SK-N-SH (cell line): ENCODE data around the gene RAPGEF4. TPM values are rescaled to one million over a fixed set of nuclear protein-coding genes. Genes with fewer than 3 reads are reported as not detected.

Experiments
- CTCF ChIA-PET: fragments of 300-600, 350-600 bp; formaldehyde crosslinking; extraction: SDS; loops from one replicate; lab custom pipeline; 2021; lab: Yijun Ruan, JAX
- POLR2A ChIA-PET: fragments of 350-600 bp; sonication (Branson Sonifier 250); formaldehyde crosslinking; extraction: SDS; loops from one replicate; lab custom pipeline; 2020; ENCODE audit warnings: antibody characterized with exemption, inconsistent platforms; lab: Yijun Ruan, JAX
- DNase-seq: peaks from one replicate; pipeline ENCODE4 v3.0.0; 2012
- H2AFZ ChIP-seq: fragments of 200-600 bp; sonication (generic); 2 replicates; pipeline ENCODE4 v1.8.1; 2016; ENCODE audit warnings: antibody characterized with exemption, mild to moderate bottlenecking, low read depth
- H3F3A ChIP-seq: fragments of 200-600 bp; sonication (generic); replicated peaks from 2 replicates; pipeline ENCODE3; 2016; ENCODE audit warnings: antibody characterized with exemption, mild to moderate bottlenecking; ENCODE audit not compliant: insufficient read depth
- H3K27ac ChIP-seq, 2 experiments: fragments of 200-500 bp in 1 of 2; fragments of 200-600 bp in 1 of 2; sonication (Bioruptor generic) in 1 of 2; sonication (generic), shearing (Covaris generic) in 1 of 2; 2 replicates each; pipeline versions ENCODE4 v1.5.1 to v1.6.1; 2014 to 2016; ENCODE audit warnings: low read depth in 2 of 2, inconsistent platforms in 1 of 2, low read length in 1 of 2, mild to moderate bottlenecking in 1 of 2, mixed read lengths in 1 of 2
- H3K27me3 ChIP-seq: fragments of 200-600 bp; sonication (generic), shearing (Covaris generic); 2 replicates; pipeline ENCODE4 v1.6.1; 2016; ENCODE audit warnings: mixed run types; ENCODE audit not compliant: insufficient read depth
- H3K36me3 ChIP-seq, 2 experiments: fragments of 200-500 bp in 1 of 2; fragments of 200-600 bp in 1 of 2; sonication (Bioruptor generic) in 1 of 2; sonication (generic) in 1 of 2; replicated peaks in 1 of 2; 2 replicates each; pipeline versions ENCODE3 to v1.5.1; 2014 to 2016; ENCODE audit warnings: low read length in 1 of 2, mild to moderate bottlenecking in 1 of 2; ENCODE audit not compliant: insufficient read depth in 2 of 2, control insufficient read depth in 1 of 2
- H3K4me1 ChIP-seq, 2 experiments: fragments of 200-500 bp in 1 of 2; fragments of 200-600 bp in 1 of 2; sonication (Bioruptor generic) in 1 of 2; sonication (generic), shearing (Covaris generic) in 1 of 2; 2 replicates each; pipeline versions ENCODE4 v1.5.1 to v1.6.1; 2014 to 2016; ENCODE audit warnings: low read depth in 1 of 2, low read length in 1 of 2, mixed run types in 1 of 2; ENCODE audit not compliant: insufficient read depth in 2 of 2, control insufficient read depth in 1 of 2
- H3K4me2 ChIP-seq: fragments of 200-600 bp; sonication (generic), shearing (Covaris generic); 2 replicates; pipeline ENCODE4 v1.6.1; 2017; ENCODE audit warnings: mixed run types
- H3K4me3 ChIP-seq, 2 experiments: fragments of 200-500 bp in 1 of 2; fragments of 200-600 bp in 1 of 2; sonication (Bioruptor generic) in 1 of 2; sonication (generic), shearing (Covaris generic) in 1 of 2; 2 replicates each; pipeline versions ENCODE4 v1.5.1 to v1.8.1; 2014 to 2016; ENCODE audit warnings: low read depth in 2 of 2, inconsistent platforms in 1 of 2, low read length in 1 of 2, mild to moderate bottlenecking in 1 of 2, mixed read lengths in 1 of 2, moderate library complexity in 1 of 2
- H3K79me2 ChIP-seq: fragments of 200-600 bp; sonication (generic); 2 replicates; pipeline ENCODE4 v1.8.1; 2017; ENCODE audit warnings: mild to moderate bottlenecking; ENCODE audit not compliant: insufficient read depth
- H3K9ac ChIP-seq: fragments of 200-600 bp; sonication (generic); 2 replicates; pipeline ENCODE4 v1.6.1; 2017; ENCODE audit warnings: mixed run types
- H3K9me2 ChIP-seq: fragments of 200-600 bp; sonication (generic); 2 replicates; pipeline ENCODE4 v1.6.1; 2017; ENCODE audit warnings: mixed run types
- H3K9me3 ChIP-seq: fragments of 200-600 bp; sonication (generic); 2 replicates; pipeline ENCODE4 v1.6.1; 2017; ENCODE audit warnings: mixed run types, mild to moderate bottlenecking, moderate library complexity
- H4K20me1 ChIP-seq: fragments of 200-600 bp; sonication (generic); 2 replicates; pipeline ENCODE4 v1.6.1; 2017; ENCODE audit warnings: mild to moderate bottlenecking, mixed run types; ENCODE audit not compliant: insufficient read depth
- EP300 ChIP-seq, 2 experiments: IDR thresholded peaks; 2 replicates each; pipeline versions ENCODE4 v1.4.0 to v1.6.1; 2012; ENCODE audit warnings: borderline replicate concordance in 1 of 2, low read depth in 1 of 2, low read length in 1 of 2
- MEF2A ChIP-seq: IDR thresholded peaks from 2 replicates; pipeline ENCODE4 v1.4.0; 2012; ENCODE audit warnings: low read depth, borderline replicate concordance
- MXI1 ChIP-seq: IDR thresholded peaks from 2 replicates; pipeline ENCODE4 v1.6.1; 2012; ENCODE audit warnings: mild to moderate bottlenecking, low read depth, low read length, improper control_type of control experiment
- NRF1 ChIP-seq: IDR thresholded peaks from 2 replicates; pipeline ENCODE4 v1.6.1; 2012; ENCODE audit warnings: low read depth, mild to moderate bottlenecking, low read length
- PBX3 ChIP-seq: IDR thresholded peaks from 2 replicates; pipeline ENCODE4; 2012
- RAD21 ChIP-seq: IDR thresholded peaks from 2 replicates; pipeline ENCODE4 v1.6.1; 2012; ENCODE audit warnings: mild to moderate bottlenecking, low read length
- SIN3A ChIP-seq: IDR thresholded peaks from 2 replicates; pipeline ENCODE4 v1.6.1; 2012; ENCODE audit warnings: low read depth, mild to moderate bottlenecking, low read length, moderate library complexity, borderline replicate concordance
- SMC3 ChIP-seq: IDR thresholded peaks from 2 replicates; pipeline ENCODE4 v1.6.1; 2012; ENCODE audit warnings: low read depth, low read length, improper control_type of control experiment
- TAF1 ChIP-seq: IDR thresholded peaks from 2 replicates; pipeline ENCODE4 v1.6.1; 2012; ENCODE audit warnings: low read depth, mild to moderate bottlenecking, low read length, moderate library complexity, borderline replicate concordance
- TCF12 ChIP-seq: IDR thresholded peaks from 2 replicates; pipeline ENCODE4 v1.4.0; 2012
- USF1 ChIP-seq: IDR thresholded peaks from 2 replicates; pipeline ENCODE4 v1.4.0; 2012; ENCODE audit warnings: low read depth, borderline replicate concordance
- YY1 ChIP-seq: IDR thresholded peaks from 2 replicates; pipeline ENCODE4 v1.4.0; 2012; ENCODE audit warnings: low read depth, mild to moderate bottlenecking
- WGBS: methylation state at CpG from one replicate; pipeline ENCODE4 v1.1.6; 2017; ENCODE audit warnings: low lambda C conversion rate; 5-methylcytosine and 5-hydroxymethylcytosine counted together
- polyA plus RNA-seq, 3 experiments: library from polyadenylated mRNA; depleted of rRNA; stranded (reverse); fragments of >200 nt; gene quantifications; 2 replicates each; pipeline ENCODE4 v1.2.3, GENCODE V29; 2012
- TF ChIP-seq, protein P1 (sequence below): IDR thresholded peaks from 2 replicates; pipeline ENCODE4 v1.4.0; 2012; ENCODE audit warnings: low read depth
- TF ChIP-seq, protein P2 (sequence below): fragments of 200-600 bp; sonication (generic); IDR thresholded peaks from 2 replicates; pipeline ENCODE4 v1.6.1; 2017; ENCODE audit warnings: antibody characterized with exemption, mild to moderate bottlenecking, moderate library complexity

The RAPGEF4 gene
- polyA plus RNA-seq, 1 of the 3 experiments (the other 2 are of a cell fraction) = 0.30 TPM

DNA sequence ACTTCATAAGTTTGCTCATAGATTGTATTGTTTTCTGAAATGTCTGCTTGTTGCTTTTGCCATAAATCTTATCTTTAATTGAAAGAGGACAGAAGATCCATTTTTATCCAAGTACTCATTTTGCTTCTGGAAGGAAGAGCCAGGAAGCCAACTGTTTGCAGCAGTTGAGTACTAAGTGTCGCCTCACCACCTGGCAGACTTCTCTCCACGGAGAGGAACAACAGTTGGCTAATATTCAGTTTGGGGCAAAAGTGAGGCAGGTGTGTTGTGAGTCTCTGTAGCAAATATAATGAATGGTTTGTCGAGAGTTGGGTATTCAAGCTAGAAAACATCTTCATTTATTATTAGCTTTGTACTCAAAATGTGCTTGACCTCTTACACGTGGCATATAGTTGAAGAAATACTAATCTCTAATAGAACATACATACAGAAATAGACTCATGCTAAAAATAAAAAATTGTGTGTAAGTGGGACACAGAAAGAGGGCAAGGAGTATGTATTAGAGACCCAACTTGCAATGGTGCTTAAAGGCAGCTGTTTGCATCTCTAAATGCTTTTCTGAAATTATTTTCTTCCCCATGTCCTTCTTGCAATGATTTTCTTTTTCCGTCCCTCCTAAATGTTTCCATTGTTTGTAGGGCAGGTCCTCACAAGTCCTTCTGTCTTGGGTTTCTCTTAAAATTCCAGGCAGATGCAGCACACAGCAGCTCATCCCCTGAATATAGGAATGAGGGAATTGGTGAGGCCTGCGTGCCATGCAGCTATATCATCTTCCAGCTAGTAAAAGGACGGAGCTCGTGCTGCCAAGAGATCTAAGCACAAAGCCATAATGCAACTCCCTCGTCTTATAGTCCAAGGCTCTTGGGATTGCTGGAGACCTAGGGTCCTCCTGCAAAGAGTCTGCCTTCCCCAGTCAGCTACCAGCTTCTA is 295.2 kb downstream of the RAPGEF4 start:
- Histone ChIP-seq H4K20me1 (no peaks in the 10 kb centered on the region), H3K27me3 (no peaks in the 10 kb centered on the region), H3F3A (no peaks in the 10 kb centered on the region), H3K9me3 (no peaks in the 10 kb centered on the region), H3K4me2 (no peak overlapping the region), H3K4me1 (peaks cover 3 to 6% of the 10 kb centered on the region in 2 experiments; a peak in 2 of 4 replicates), H3K9me2 (no peaks in the 10 kb centered on the region), H3K36me3 (peaks cover 0 to 3% of the 10 kb centered on the region in 2 experiments), H3K27ac (no peak overlapping the region), H3K79me2 (no peaks in the 10 kb centered on the region), H3K9ac (no peak overlapping the region), H2AFZ (no peak overlapping the region), H3K4me3 (no peak overlapping the region)
- no peak for TF ChIP-seq PBX3
- no peak for TF ChIP-seq SMC3
- TF ChIP-seq USF1 = no peak
- no peak for TF ChIP-seq MXI1
- TF ChIP-seq TAF1 = no peak
- no peak for TF ChIP-seq EP300 (IDR thresholded peaks at IDR 0.05; ENCODE audit: borderline replicate concordance in 1 of 2, low read depth in 1 of 2, low read length in 1 of 2)
- no peak for TF ChIP-seq SIN3A
- TF ChIP-seq NRF1 = no peak
- TF ChIP-seq, protein P1, sequence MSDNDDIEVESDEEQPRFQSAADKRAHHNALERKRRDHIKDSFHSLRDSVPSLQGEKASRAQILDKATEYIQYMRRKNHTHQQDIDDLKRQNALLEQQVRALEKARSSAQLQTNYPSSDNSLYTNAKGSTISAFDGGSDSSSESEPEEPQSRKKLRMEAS = no peak
- TF ChIP-seq, protein P2, sequence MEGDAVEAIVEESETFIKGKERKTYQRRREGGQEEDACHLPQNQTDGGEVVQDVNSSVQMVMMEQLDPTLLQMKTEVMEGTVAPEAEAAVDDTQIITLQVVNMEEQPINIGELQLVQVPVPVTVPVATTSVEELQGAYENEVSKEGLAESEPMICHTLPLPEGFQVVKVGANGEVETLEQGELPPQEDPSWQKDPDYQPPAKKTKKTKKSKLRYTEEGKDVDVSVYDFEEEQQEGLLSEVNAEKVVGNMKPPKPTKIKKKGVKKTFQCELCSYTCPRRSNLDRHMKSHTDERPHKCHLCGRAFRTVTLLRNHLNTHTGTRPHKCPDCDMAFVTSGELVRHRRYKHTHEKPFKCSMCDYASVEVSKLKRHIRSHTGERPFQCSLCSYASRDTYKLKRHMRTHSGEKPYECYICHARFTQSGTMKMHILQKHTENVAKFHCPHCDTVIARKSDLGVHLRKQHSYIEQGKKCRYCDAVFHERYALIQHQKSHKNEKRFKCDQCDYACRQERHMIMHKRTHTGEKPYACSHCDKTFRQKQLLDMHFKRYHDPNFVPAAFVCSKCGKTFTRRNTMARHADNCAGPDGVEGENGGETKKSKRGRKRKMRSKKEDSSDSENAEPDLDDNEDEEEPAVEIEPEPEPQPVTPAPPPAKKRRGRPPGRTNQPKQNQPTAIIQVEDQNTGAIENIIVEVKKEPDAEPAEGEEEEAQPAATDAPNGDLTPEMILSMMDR = no peak
- no peak for TF ChIP-seq RAD21
- no peak for TF ChIP-seq MEF2A
- TF ChIP-seq TCF12 = no peak
- TF ChIP-seq YY1 = no peak
- WGBS = 91% methylated on average over 9 of the region's 9 CpGs
- POLR2A ChIA-PET = no interaction called here
- CTCF ChIA-PET = interaction anchor here (0.6 to 2.6 kb wide), 8 partner anchors 9 to 1314 kb away, joined by 3 to 23 read pairs (median 3); no protein-coding TSS in a partner anchor
- no peak for DNase-seq
